Measurements from ENCODE around the gene GDAP1L1.

- TF ChIP-seq, protein P1, sequence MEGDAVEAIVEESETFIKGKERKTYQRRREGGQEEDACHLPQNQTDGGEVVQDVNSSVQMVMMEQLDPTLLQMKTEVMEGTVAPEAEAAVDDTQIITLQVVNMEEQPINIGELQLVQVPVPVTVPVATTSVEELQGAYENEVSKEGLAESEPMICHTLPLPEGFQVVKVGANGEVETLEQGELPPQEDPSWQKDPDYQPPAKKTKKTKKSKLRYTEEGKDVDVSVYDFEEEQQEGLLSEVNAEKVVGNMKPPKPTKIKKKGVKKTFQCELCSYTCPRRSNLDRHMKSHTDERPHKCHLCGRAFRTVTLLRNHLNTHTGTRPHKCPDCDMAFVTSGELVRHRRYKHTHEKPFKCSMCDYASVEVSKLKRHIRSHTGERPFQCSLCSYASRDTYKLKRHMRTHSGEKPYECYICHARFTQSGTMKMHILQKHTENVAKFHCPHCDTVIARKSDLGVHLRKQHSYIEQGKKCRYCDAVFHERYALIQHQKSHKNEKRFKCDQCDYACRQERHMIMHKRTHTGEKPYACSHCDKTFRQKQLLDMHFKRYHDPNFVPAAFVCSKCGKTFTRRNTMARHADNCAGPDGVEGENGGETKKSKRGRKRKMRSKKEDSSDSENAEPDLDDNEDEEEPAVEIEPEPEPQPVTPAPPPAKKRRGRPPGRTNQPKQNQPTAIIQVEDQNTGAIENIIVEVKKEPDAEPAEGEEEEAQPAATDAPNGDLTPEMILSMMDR (IDR thresholded peaks at IDR 0.05 in 4 of 5, conservative IDR thresholded peaks at IDR 0.05 in 1 of 5), result peak in 4 of 5 experiments; percentile 38 to 72 (median 61)
- TF ChIP-seq POLR2A (IDR thresholded peaks at IDR 0.05), result no peak
Observed at GRCh38 chr20:44215125-44215524, 32.0 kb upstream of the GDAP1L1 start.
